HG03064 (cell line): ENCODE measurements around the gene CES2.

Experiments
- ATAC-seq: cut with Tn5 transposase; IDR thresholded peaks from one replicate; pipeline ENCODE4 v1.9.1; 2021; ENCODE audit warnings: low read depth; ENCODE audit not compliant: unreplicated experiment

The CES2 gene

GRCh38 chr16:66917741-66918140 lies 17.6 kb upstream of the CES2 start:
- ATAC-seq: no peak

DNA sequence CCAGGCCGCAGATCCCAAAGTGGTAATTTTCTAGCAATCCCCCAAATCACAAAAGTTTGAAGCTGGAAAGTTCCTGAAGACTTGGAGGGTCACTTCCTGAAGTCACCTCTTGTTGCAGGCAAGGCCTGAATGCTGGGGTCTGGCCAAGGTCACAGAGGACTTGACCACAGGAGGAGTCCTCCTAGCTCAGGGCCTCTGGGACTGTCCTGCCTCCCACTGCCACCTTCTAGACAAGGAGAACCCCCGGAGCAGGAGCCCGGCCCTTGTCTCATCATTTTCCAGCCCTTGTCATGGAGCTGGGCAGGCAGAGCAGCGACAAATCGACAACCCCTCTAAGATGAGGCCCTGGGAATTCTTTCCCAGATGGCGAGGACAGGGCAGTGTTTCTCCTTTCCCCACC lies 17.0 kb upstream of the CES2 start:
- ATAC-seq: no peak

DNA sequence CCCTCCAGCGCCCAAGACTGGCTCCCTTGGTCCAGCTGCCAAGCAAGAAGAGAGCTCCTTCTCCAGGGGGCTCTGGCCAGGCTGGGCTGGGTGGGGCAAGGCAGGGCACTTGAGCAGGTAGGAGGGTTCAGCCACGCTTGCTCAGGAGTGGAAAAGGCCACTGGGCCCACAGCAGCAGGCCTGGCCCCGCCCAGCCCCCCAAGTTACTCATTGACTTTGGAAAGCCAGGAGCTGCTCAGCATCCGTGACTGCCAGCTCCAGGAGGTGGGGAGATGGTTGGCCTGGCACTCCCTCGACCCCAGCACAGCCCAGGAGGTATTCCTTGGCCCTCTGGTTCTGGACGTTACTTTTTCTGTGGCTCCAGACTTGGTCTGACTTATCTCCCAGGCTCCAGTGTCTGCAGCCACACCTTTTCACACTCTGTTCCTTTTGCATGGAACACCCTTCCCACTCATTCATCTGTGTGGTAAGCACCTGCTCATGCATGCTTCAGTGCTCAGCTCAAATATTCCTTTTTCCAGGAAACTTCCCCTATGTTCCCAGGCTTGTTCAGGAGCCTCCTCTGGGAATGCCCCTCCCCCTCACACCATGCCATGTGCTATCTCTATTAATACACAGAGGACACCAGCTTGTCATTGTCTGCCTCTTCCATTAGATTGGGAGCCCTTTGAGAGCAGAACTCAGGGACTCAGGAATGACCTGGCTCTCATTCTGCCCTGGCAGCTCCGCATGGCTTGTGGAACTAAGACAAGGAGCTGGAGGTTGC lies 16.3 kb upstream of the CES2 start, which contains the start of gene CDH16:
Gene CDH16, minus strand, starts transcription at position 83 of the 766 bp plus-strand sequence. CDS start 820 bp downstream, outside the sequence.
- ATAC-seq: no peak

- ATAC-seq: no peak
These were observed 15.6 kb upstream of the CES2 start for GRCh38 chr16:66919569-66920298.

GRCh38 chr16:66920299-66920590 lies 15.1 kb upstream of the CES2 start:
- ATAC-seq: no peak

- no peak for ATAC-seq
These were observed 14.2 kb upstream of the CES2 start for GRCh38 chr16:66920924-66921680.

GRCh38 chr16:66921729-66922450 lies 13.4 kb upstream of the CES2 start:
- no peak for ATAC-seq

- ATAC-seq: no peak
These were observed 12.0 kb upstream of the CES2 start for GRCh38 chr16:66923247-66923731.

- no peak for ATAC-seq
These were observed 11.4 kb upstream of the CES2 start for GRCh38 chr16:66923866-66924265.

DNA sequence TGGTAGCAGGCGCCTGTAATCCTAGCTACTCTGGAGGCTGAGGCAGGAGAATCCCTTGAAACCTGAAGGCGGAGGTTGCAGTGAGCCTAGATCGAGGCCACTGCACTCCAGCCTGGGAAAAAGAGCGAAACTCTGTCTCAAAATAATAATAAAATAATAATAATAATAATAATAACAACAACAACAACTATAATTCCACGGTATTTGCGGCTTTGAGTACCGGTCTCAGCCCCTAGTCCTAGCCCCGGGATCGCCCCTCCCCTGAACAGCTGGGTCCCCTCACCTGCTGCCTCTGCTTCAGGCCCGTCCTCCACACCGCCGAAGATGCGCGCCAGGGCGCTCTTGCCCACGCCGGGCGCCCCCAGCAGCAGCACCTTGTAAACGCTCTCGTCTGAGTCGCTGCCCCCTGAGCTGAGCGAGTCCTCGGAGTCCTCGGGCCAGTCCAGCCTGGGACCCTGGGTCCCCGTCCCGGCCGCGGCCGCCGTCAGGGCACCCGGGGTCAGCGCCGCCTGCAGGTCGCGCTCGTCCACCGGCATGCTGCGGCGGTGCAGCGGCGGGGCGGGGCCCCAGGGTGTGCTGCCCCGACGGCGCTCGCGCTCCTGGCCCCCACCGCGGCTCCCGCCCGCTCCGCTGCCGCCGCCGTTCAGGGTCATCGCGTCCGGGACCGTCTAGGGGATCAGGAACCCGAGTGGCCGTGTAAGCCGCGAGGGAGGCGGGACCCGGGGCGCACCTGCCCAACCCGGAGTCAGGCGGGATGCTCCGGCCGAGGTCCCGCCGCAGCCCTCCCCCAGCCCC lies 10.6 kb upstream of the CES2 start:
- no peak for ATAC-seq

- no peak for ATAC-seq
These were observed 9.9 kb upstream of the CES2 start, which contains the start of gene RRAD for GRCh38 chr16:66925322-66925840. Gene RRAD (minus strand): TSS chr16:66925535. CDS start chr16:66925179, 356 bp downstream.

DNA sequence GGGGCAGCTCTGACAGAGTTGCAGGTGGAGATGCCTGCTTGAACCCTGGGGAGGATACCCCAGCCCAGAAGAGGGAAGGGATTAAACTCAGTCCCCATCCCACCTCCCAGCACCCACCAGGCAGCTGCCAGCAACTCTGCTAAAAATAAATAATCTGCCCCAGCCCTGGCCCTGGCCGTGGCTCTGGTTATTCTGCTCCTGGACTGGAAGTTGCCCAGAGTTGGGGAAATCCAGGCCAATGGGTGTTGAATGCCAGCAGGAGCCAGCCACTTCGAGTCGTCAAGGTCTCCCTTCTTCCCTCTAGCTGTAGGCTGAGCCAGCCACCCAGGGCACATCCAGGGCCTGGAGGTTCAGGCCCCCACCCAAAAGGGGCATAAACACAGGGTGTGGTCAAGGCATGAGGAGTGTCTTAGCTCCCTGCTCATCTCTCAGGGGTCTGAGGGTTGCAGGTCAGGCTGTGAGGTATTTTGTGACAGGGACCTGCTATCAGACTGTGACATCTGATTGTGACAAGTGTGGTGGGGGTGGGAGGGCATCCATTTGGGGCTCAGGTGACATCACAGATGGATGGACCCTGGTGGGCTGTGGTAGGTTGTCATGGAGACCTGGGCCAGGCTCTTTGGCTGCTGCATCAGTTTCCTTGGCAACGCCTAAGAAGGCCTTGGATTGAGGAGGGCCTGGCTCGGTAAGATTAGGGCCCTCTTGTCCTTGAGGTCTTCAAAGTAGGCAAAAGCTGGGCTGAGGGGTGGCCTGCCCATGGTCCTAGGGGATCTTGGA lies 9.0 kb upstream of the CES2 start:
- ATAC-seq: no peak

GRCh38 chr16:66926961-66927436 lies 8.3 kb upstream of the CES2 start:
- no peak for ATAC-seq

DNA sequence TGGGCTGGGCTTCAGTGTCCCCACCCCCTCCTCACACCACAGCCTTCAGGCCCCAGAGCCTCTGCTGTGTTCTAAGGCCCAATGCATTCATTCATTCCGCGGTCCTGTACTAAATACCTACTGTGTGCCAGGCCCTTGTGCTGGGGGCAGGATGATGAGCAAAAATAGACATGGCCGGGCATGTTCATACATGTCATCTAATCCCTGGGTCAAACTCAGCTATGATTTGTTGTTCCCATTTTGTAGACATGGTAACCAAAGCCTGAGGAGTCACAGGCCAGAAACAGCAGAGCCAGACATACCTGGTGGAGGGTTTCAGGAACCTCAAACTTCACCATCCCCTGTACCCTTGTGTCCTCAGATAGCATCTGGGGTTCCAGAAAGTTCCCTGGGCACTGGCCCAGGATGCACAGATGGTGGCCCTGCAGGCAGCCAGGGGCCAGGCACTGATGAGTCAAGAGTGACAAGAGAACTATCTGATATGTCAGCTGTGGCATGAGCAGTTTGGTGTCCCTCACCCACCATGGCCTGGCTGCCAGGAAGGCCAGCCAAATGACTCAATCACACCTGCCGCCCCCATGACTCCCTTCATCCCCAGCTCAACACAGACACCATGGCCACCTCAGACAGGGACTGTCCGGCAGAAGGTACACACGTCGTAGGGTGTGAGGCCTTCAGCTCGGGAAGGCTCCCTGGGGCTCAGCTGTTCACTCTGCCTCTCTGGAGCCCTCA lies 7.2 kb upstream of the CES2 start:
- ATAC-seq: no peak

DNA sequence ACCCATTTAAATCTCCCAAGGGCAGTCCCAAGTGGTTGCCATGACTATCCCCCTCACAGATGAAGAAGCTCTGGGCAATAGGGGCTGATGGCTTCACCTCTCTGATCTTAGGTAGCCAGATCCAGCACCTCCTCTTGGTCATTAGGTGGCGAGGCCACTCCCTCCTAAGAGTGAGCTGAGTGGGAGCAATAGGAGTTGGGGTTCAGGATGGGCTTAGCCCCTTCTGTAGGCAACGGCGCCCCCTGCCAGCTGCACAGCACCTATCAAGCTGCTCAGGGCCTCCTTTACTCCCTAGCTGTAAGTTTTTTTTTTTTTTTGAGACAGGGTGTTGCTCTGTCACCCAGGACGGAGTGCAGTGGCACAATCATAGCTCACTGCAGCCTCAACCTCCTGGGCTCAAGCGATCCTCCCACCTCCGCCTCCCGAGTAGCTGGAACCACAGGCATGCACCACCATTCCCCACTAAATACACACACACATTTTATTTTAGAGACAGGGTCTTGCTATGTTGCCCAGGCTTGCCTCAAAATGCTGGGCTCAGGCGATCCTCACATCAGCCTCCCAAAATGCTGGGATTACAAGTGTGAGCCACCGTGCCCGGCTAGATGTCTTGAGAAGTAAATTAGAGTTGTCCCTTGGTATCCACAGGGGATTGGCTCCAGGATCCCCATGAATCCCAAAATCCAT lies 6.5 kb upstream of the CES2 start:
- no peak for ATAC-seq

GRCh38 chr16:66930189-66930588 lies 5.1 kb upstream of the CES2 start:
- ATAC-seq: no peak

DNA sequence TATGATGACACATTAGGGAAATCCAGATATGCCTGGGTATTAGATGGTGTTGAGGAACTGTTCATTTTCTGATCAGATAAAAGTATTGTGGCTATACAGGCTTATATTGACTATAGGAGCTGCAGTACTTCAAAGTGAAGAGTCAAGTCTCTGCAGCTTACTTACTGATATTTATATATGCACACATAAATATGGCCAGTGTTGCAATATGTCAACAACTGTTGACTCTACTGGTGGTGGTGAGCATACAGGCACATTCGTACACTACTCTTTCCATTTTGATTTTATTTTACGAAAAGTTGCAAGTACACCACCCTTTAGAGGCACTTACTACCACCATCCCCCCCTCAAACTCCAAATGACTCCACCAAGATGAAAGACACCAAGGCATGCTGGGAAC lies 3.7 kb upstream of the CES2 start:
- no peak for ATAC-seq
